Motor neuron (in vitro differentiated cells): ENCODE data around the gene B4GALT3. TPM values are rescaled to one million over a fixed set of nuclear protein-coding genes. Genes with fewer than 3 reads are reported as not detected.
A peak's percentile ranks its signal among the peaks of the same experiment; 100 is the strongest.
"Not testable (repeated sequence)": the region's sequence is repeated elsewhere in the genome, so short reads cannot be mapped to it uniquely, and the experiment has no call there.

Experiments used
- ATAC-seq, 8 experiments: fragments of 200-7000 bp; cut with Tn5 transposase; replicated peaks in 6 of 8; 2 replicates each; pipeline ENCODE4 v1.8.0; 2021; ENCODE audit warnings: mild to moderate bottlenecking in 8 of 8, moderate library complexity in 8 of 8
- H3K27ac ChIP-seq, 2 donors: fragments of 250-450 bp; sonication (Bioruptor Pico); 2 replicates each; pipeline ENCODE4 v1.9.0; 2021; ENCODE audit warnings: antibody characterized with exemption in 2 of 2, mild to moderate bottlenecking in 2 of 2, moderate library complexity in 1 of 2
- H3K4me1 ChIP-seq, 2 donors: fragments of 250-450 bp; sonication (Bioruptor Pico); replicated peaks in 1 of 2; 2 replicates each; pipeline ENCODE4 v1.6.1; 2021; ENCODE audit warnings: antibody characterized with exemption in 2 of 2, mild to moderate bottlenecking in 2 of 2, moderate library complexity in 1 of 2
- H3K4me3 ChIP-seq, 5 donors: fragments of 250-450 bp; sonication (Bioruptor Pico); 2 replicates each; pipeline ENCODE4 v1.9.0; 2021; ENCODE audit warnings: antibody characterized with exemption in 5 of 5, mild to moderate bottlenecking in 5 of 5, moderate library complexity in 4 of 5
- WGBS, 10 experiments: fragments of 450-650 bp; shearing (Covaris generic); methylation state at CpG; one replicate each; pipeline ENCODE4 v1.0.0; 2022; 5-methylcytosine and 5-hydroxymethylcytosine counted together
- in situ Hi-C, 9 experiments: fragments of 400-800 bp; cut with MboI; loops; one replicate each; pipeline ENCODE4 v1.15.0; 2021; ENCODE audit warnings: low sequenced_read_pairs in 9 of 9, low pct_unique_long_range_greater_than_20kb in 2 of 9; ENCODE audit not compliant: unreplicated experiment in 9 of 9
- total RNA-seq, 8 experiments: library from RNA; unstranded; fragments of 300-600 nt; gene quantifications; 2 replicates each; pipeline versions ENCODE4 v1.2.3 to v1.2.4, GENCODE V29; 2022

B4GALT3 gene
- 10 to 100 TPM; 32.2 to 50.4 (median 39.9) TPM for total RNA-seq

DNA sequence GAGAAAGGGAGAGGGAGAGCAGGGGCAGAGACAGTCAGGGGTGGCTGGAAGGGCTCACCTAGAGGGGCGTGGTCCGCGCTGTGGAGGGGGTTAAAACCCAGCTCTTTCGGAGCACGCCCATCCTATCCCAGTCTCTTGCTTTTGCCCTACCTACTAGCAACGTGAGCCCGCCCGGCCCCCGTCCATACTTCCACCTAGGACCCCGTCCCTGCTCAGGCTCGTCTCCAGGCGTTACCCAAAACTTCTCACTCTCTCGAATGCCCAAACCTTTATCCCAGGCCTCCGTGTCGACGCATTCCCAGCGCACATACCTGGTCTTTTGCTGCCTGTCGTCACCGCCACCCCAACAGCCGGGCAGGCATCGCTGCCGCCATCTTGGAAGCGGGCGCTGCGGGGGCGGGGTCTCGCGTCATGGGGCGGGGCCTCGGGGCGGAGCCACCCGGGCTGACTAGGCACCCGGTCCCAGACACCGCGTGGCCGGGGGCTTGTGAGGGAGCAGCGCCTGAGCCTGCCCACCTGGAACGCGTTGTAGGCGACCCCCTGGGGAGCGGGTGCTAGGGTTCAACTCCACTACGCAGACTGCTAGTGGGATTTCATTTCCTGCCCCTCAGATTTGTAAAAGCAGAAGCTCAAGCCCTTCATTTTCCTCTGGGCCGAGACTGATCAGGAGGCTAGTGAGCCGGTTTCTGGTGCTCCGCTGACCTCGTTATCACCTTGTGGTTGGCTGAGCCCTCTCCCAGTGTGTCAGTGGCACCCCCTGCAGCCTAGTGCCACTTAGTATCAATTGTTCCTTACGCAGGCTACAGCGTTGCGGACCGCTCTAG, at the start of gene B4GALT3:
Gene B4GALT3, minus strand, starts transcription at position 396 of the 824 bp plus-strand sequence. CDS start 1,447 bp downstream, outside the sequence.
- in situ Hi-C loops: no loop called here
- ATAC-seq: peak; percentile 78 to 97 (median 97)
- Histone ChIP-seq H3K27ac (peak within 1 kb of the TSS; percentile 73 to 84), H3K4me1 (peaks cover 12 to 13% of the 10 kb centered on the region in 2 donors), H3K4me3 (peak within 1 kb of the TSS; percentile 59 to 87 (median 72))
- WGBS, 10 experiments: 11 to 100% (median 21%) methylated on average over 4 to 21 of the region's 50 CpGs; no CpG with 5 or more reads in 3 of the 10 experiments

- WGBS, 10 experiments: 40 to 100% (median 80%) methylated on average over 1 to 2 of the region's 3 CpGs; no CpG with 5 or more reads in 5 of the 10 experiments
- Histone ChIP-seq H3K4me3 (peak overlapping the region; percentile 61 to 95 (median 68)), H3K27ac (no peak overlapping the region), H3K4me1 (peaks cover 10 to 15% of the 10 kb centered on the region in 2 donors)
- ATAC-seq: no peak
- in situ Hi-C loops: loop anchor here in 3 of 9 experiments (10.0 to 25.0 kb wide), 3 partner anchors 148 to 161 kb away; no protein-coding TSS in a partner anchor
These were observed 49.5 kb upstream of the B4GALT3 start for GRCh38 chr1:161226759-161227158.

GRCh38 chr1:161226320-161226711, 49.0 kb upstream of the B4GALT3 start:
- no peak for ATAC-seq

GRCh38 chr1:161225534-161226319, 48.4 kb upstream of the B4GALT3 start, which contains the start of gene TOMM40L:
TOMM40L (plus strand) TSS chr1:161226060; CDS start chr1:161226490, 430 bp downstream.
- in situ Hi-C loops: loop anchor here in 3 of 9 experiments (10.0 to 25.0 kb wide), 3 partner anchors 149 to 162 kb away; no protein-coding TSS in a partner anchor
- peak within 1 kb of the TSS; percentile 50 to 58 for H3K27ac ChIP-seq
- ATAC-seq: peak; percentile 94 to 99 (median 98)
- H3K4me1 ChIP-seq: peaks cover 10 to 15% of the 10 kb centered on the region in 2 donors
- peak within 1 kb of the TSS; percentile 61 to 95 (median 68) for H3K4me3 ChIP-seq
- WGBS, 10 experiments: 0 to 25% (median 11%) methylated on average over 2 to 15 of the region's 16 CpGs; no CpG with 5 or more reads in 3 of the 10 experiments

More at GRCh38 chr1:161226320-161226711, 49.0 kb upstream of the B4GALT3 start:
- Histone ChIP-seq H3K4me3 (peak overlapping the region; percentile 61 to 95 (median 68)), H3K4me1 (peaks cover 10 to 15% of the 10 kb centered on the region in 2 donors), H3K27ac (peak overlapping the region; percentile 50 to 58)
- WGBS, 10 experiments: 6 to 17% (median 11%) methylated on average over 2 to 9 of the region's 15 CpGs; no CpG with 5 or more reads in 6 of the 10 experiments
- in situ Hi-C loops: loop anchor here in 3 of 9 experiments (10.0 to 25.0 kb wide), 3 partner anchors 148 to 161 kb away; no protein-coding TSS in a partner anchor

GRCh38 chr1:161225178-161225533, 47.8 kb upstream of the B4GALT3 start:
- peaks cover 10 to 15% of the 10 kb centered on the region in 2 donors for H3K4me1 ChIP-seq
- H3K4me3 ChIP-seq: no peak overlapping the region
- peak in 3 of 8 experiments; percentile 3 to 22 (median 4) for ATAC-seq
- 40 to 100% (median 92%) methylated on average over 1 to 7 of the region's 7 CpGs; no CpG with 5 or more reads in 2 of the 10 experiments for WGBS, 10 experiments
- in situ Hi-C loops: loop anchor here in 3 of 9 experiments (10.0 to 25.0 kb wide), 3 partner anchors 150 to 162 kb away; no protein-coding TSS in a partner anchor
- no peak overlapping the region for H3K27ac ChIP-seq

- ATAC-seq, H3K27ac ChIP-seq, H3K4me3 ChIP-seq: not testable (repeated sequence)
- in situ Hi-C loops: loop anchor here in 7 of 9 experiments (10.0 to 25.0 kb wide), 4 partner anchors 150 to 513 kb away; partner anchors contain the start of gene DUSP12 (in 2 of the 7)
- WGBS, 10 experiments: 60 to 100% (median 98%) methylated on average over 1 to 10 of the region's 13 CpGs; no CpG with 5 or more reads in 4 of the 10 experiments
- peaks cover 10 to 15% of the 10 kb centered on the region in 2 donors for H3K4me1 ChIP-seq
These were observed 47.4 kb upstream of the B4GALT3 start for GRCh38 chr1:161224695-161225087.

GRCh38 chr1:161223805-161224694, 46.7 kb upstream of the B4GALT3 start:
- ATAC-seq: no peak
- in situ Hi-C loops: loop anchor here in 7 of 9 experiments (10.0 to 25.0 kb wide), 4 partner anchors 151 to 513 kb away; partner anchors contain the start of gene DUSP12 (in 2 of the 7)
- peaks cover 10 to 15% of the 10 kb centered on the region in 2 donors for H3K4me1 ChIP-seq
- H3K4me3 ChIP-seq: no peak overlapping the region
- 49 to 100% (median 84%) methylated on average over 2 to 7 of the region's 7 CpGs; no CpG with 5 or more reads in 2 of the 10 experiments for WGBS, 10 experiments
- no peak overlapping the region for H3K27ac ChIP-seq

- Histone ChIP-seq H3K27ac (no peak overlapping the region), H3K4me3 (no peak overlapping the region), H3K4me1 (peaks cover 10 to 14% of the 10 kb centered on the region in 2 donors)
- in situ Hi-C loops: loop anchor here in 7 of 9 experiments (10.0 to 25.0 kb wide), 4 partner anchors 152 to 515 kb away; partner anchors contain the start of gene DUSP12 (in 2 of the 7)
- 40 to 88% (median 78%) methylated on average over 1 to 4 of the region's 6 CpGs; no CpG with 5 or more reads in 3 of the 10 experiments for WGBS, 10 experiments
- ATAC-seq: no peak
These were observed 45.1 kb upstream of the B4GALT3 start for GRCh38 chr1:161222175-161223019.

GRCh38 chr1:161220002-161220401, 42.7 kb upstream of the B4GALT3 start:
- no peak overlapping the region for H3K4me3 ChIP-seq
- no peak for ATAC-seq
- 81 to 98% (median 91%) methylated on average over 3 to 5 of the region's 5 CpGs; no CpG with 5 or more reads in 3 of the 10 experiments for WGBS, 10 experiments
- no peaks in the 10 kb centered on the region for H3K4me1 ChIP-seq
- in situ Hi-C loops: loop anchor here in 7 of 9 experiments (10.0 to 25.0 kb wide), 4 partner anchors 155 to 517 kb away; partner anchors contain the start of gene DUSP12 (in 2 of the 7)
- no peak overlapping the region for H3K27ac ChIP-seq

DNA sequence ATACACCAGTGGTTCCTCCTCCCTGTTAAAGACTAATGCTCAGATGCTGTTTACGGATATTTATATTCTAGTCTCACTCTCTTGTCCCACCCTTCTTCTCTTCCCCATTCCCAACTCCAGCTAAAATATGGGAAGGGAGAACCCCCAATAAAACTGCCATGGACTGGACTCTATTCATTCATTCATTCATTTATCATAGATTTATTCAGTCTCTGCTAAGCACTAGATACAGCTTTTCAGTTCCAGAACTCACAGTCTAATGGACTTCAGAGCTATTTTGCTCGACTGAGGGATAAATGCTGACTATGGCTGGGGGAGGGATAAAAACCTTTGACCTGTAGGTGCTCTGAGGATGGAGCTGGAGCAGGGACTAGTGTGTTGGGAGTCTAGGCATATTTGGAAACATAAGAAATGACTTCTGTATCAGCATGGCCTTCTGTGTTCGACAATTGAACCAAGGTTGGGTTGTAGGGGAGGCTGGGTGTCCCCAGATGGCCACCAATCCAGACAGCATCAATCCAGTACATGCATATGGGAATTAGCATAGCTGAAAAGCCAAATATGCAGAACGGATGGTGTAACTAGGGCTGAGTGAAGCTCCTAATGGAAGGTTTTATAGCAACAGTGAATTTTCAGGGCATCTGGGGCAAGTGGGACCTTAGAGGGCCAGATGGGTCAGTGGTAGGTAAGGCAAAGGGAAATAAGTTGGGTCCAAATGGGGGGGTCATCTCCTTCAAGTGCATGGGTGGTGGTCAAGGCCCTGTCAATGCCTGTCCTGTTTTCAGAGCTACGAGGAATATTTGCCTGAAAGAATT, 42.0 kb upstream of the B4GALT3 start:
- no peak overlapping the region for H3K27ac ChIP-seq
- no peak overlapping the region for H3K4me3 ChIP-seq
- in situ Hi-C loops: loop anchor here in 6 of 9 experiments (5.0 to 25.0 kb wide), 3 partner anchors 163 to 518 kb away; partner anchors contain the start of gene DUSP12 (in 2 of the 6)
- ATAC-seq: peak in 3 of 8 experiments; percentile 42 to 75 (median 48)
- no peaks in the 10 kb centered on the region for H3K4me1 ChIP-seq
- 50 to 100% (median 85%) methylated on average over 1 to 5 of the region's 5 CpGs; no CpG with 5 or more reads in 2 of the 10 experiments for WGBS, 10 experiments
